Measurements from ENCODE around the gene CCP110.

GRCh38 chr16:19595043-19595767, 71.5 kb downstream of the CCP110 start:
- TF ChIP-seq CTCF (IDR thresholded peaks at IDR 0.05) (no peak), POLR2A (IDR thresholded peaks at IDR 0.05) (no peak)
